Activated CD8-positive, alpha-beta memory T cell treated with anti-CD3 and anti-CD28 coated beads, Interleukin-2, amount 10 ng/mL, durations not matched to agents 7 days and 5 days (primary cell): ENCODE measurements around the gene PRKAG3. TPM values are rescaled to one million over a fixed set of nuclear protein-coding genes. Genes with fewer than 3 reads are reported as not detected.
A peak's percentile ranks its signal among the peaks of the same experiment; 100 is the strongest.

ENCODE experiments used
- ATAC-seq: fragments of 150-1000 bp; cut with Tn5 transposase; one replicate; pipeline ENCODE4 v1.10.0; 2021; ENCODE audit warnings: moderate library complexity
- CTCF ChIA-PET: fragments of 350-600 bp; sonication (Branson Sonifier 250); formaldehyde crosslinking; loops from one replicate; lab custom pipeline; 2021; ENCODE audit warnings: antibody characterized with exemption; lab: Charles Lee
- DNase-seq: peaks from one replicate; pipeline ENCODE4 v3.0.0-alpha.2; 2020
- H3K27ac Mint-ChIP-seq: one replicate; pipeline ENCODE4 v1.8.0; 2021; ENCODE audit warnings: mild to moderate bottlenecking, mixed read lengths
- H3K27me3 Mint-ChIP-seq: one replicate; pipeline ENCODE4 v1.8.0; 2021; ENCODE audit warnings: mixed read lengths
- H3K36me3 Mint-ChIP-seq: one replicate; pipeline ENCODE4 v1.8.0; 2021; ENCODE audit warnings: mild to moderate bottlenecking, mixed read lengths
- H3K4me1 Mint-ChIP-seq: one replicate; pipeline ENCODE4 v1.8.0; 2021; ENCODE audit warnings: mixed read lengths
- H3K4me3 Mint-ChIP-seq: one replicate; pipeline ENCODE4 v1.8.0; 2021; ENCODE audit warnings: mild to moderate bottlenecking, moderate library complexity, mixed read lengths
- H3K9me3 Mint-ChIP-seq: one replicate; pipeline ENCODE4 v1.8.0; 2022; ENCODE audit warnings: low read depth, mixed read lengths
- total RNA-seq, 2 experiments: library from RNA; stranded (reverse); gene quantifications; one replicate each; pipeline ENCODE4 v1.2.3, GENCODE V29; 2021

PRKAG3 gene
- total RNA-seq, 2 experiments from 2014 or later, result not detected

DNA sequence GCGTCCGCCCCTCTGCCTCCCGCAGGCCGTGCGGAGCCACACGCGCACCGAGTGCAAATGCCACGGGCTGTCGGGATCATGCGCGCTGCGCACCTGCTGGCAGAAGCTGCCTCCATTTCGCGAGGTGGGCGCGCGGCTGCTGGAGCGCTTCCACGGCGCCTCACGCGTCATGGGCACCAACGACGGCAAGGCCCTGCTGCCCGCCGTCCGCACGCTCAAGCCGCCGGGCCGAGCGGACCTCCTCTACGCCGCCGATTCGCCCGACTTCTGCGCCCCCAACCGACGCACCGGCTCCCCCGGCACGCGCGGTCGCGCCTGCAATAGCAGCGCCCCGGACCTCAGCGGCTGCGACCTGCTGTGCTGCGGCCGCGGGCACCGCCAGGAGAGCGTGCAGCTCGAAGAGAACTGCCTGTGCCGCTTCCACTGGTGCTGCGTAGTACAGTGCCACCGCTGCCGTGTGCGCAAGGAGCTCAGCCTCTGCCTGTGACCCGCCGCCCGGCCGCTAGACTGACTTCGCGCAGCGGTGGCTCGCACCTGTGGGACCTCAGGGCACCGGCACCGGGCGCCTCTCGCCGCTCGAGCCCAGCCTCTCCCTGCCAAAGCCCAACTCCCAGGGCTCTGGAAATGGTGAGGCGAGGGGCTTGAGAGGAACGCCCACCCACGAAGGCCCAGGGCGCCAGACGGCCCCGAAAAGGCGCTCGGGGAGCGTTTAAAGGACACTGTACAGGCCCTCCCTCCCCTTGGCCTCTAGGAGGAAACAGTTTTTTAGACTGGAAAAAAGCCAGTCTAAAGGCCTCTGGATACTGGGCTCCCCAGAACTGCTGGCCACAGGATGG is 42.0 kb upstream of the PRKAG3 start:
- ATAC-seq (no peak), DNase-seq (no peak)
- no peaks in the 10 kb centered on the region for H3K36me3 Mint-ChIP-seq
- CTCF ChIA-PET, result interaction anchor here (1.3 to 22.1 kb wide), 5 partner anchors 13 to 108 kb away, joined by 3 to 735 read pairs (median 31); no protein-coding TSS in a partner anchor
- peaks cover 6% of the 10 kb centered on the region for H3K4me1 Mint-ChIP-seq
- no peak overlapping the region for H3K27ac Mint-ChIP-seq
- peaks cover 84% of the 10 kb centered on the region for H3K27me3 Mint-ChIP-seq
- no peak overlapping the region for H3K4me3 Mint-ChIP-seq
- H3K9me3 Mint-ChIP-seq, result no peaks in the 10 kb centered on the region

- H3K27ac Mint-ChIP-seq, result no peak overlapping the region
- DNase-seq, result no peak
- no peak overlapping the region for H3K4me3 Mint-ChIP-seq
- H3K27me3 Mint-ChIP-seq, result peaks cover 84% of the 10 kb centered on the region
- peaks cover 6% of the 10 kb centered on the region for H3K4me1 Mint-ChIP-seq
- no peaks in the 10 kb centered on the region for H3K9me3 Mint-ChIP-seq
- CTCF ChIA-PET, result interaction anchor here (1.3 to 22.1 kb wide), 3 partner anchors 10 to 109 kb away, joined by 3 to 735 read pairs (median 3); no protein-coding TSS in a partner anchor
- ATAC-seq, result no peak
- no peaks in the 10 kb centered on the region for H3K36me3 Mint-ChIP-seq
Measured at GRCh38 chr2:218872645-218873358, 41.2 kb upstream of the PRKAG3 start.

DNA sequence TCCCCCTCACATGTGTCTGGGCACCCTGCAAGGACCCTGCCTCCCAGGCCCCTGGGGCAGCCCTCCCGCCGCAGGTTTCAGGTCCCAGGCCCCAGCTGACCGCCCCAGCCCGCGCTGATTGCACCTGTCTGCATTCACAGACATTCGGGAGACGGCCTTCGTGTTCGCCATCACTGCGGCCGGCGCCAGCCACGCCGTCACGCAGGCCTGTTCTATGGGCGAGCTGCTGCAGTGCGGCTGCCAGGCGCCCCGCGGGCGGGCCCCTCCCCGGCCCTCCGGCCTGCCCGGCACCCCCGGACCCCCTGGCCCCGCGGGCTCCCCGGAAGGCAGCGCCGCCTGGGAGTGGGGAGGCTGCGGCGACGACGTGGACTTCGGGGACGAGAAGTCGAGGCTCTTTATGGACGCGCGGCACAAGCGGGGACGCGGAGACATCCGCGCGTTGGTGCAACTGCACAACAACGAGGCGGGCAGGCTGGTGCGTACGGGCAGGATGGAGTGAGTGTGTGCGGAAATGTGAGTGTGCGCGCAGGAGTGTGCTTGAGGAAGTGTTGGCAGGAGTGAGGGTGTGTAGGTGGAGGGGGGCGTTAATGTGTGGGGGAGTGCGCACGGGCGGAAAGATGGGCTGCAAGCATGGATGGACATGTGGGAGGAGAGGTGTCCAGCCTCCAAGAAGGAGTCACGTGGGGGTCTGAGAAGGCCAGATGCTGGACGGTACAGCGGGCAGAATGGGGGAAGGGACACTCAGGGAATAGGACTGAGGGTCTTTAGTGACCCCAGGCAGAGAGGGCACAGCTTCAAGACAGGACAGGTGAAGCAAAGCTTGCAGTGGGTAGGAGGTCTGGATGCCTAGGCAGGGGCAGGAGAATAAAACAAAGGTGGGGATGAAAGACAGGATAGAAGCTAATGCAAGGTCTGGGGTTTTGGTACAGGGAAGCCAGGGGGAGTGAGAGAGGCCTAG is 40.0 kb upstream of the PRKAG3 start:
- Mint-ChIP-seq H3K4me1 (peaks cover 6% of the 10 kb centered on the region), H3K27me3 (peaks cover 93% of the 10 kb centered on the region), H3K9me3 (no peaks in the 10 kb centered on the region), H3K4me3 (peak overlapping the region; percentile 16), H3K36me3 (no peaks in the 10 kb centered on the region), H3K27ac (no peak overlapping the region)
- no peak for DNase-seq
- peak; percentile 31 for ATAC-seq
- CTCF ChIA-PET, result interaction anchor here (1.3 to 22.1 kb wide), 5 partner anchors 11 to 108 kb away, joined by 3 to 735 read pairs (median 4); partner anchors contain the start of gene WNT6

GRCh38 chr2:218870984-218871344 is 39.4 kb upstream of the PRKAG3 start:
- Mint-ChIP-seq H3K4me3 (no peak overlapping the region), H3K27me3 (peaks cover 91% of the 10 kb centered on the region), H3K36me3 (no peaks in the 10 kb centered on the region), H3K27ac (no peak overlapping the region), H3K9me3 (no peaks in the 10 kb centered on the region), H3K4me1 (peaks cover 6% of the 10 kb centered on the region)
- ATAC-seq (no peak), DNase-seq (no peak)
- CTCF ChIA-PET, result interaction anchor here (1.3 to 22.1 kb wide), 4 partner anchors 12 to 109 kb away, joined by 3 to 735 read pairs (median 6); partner anchors contain the start of gene WNT6

DNA sequence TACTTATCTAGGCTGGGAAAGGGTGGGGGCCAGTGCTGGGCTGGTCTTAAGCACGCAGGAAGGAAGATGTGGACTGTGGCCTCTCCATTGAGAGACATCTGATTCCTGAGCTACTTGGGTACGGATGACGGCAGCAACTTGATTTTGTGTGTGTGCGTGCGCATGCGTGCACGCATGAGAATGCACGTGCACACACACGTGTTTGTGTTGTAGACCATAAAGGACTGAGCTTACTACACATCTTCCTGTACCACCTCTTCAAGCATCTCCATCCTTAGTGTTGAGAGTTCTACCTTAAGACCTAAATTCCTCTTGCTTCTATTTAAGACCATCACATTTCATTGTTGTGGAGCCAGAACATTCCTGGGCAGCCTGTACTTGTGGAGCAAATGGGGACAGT is 37.5 kb upstream of the PRKAG3 start:
- Mint-ChIP-seq H3K27ac (no peak overlapping the region), H3K4me1 (peaks cover 6% of the 10 kb centered on the region), H3K9me3 (no peaks in the 10 kb centered on the region), H3K4me3 (no peak overlapping the region), H3K27me3 (peaks cover 79% of the 10 kb centered on the region), H3K36me3 (no peaks in the 10 kb centered on the region)
- CTCF ChIA-PET, result interaction anchor here (1.5 to 22.1 kb wide), 3 partner anchors 8 to 28 kb away, joined by 7 to 735 read pairs (median 9); no protein-coding TSS in a partner anchor
- ATAC-seq, result no peak
- DNase-seq, result no peak

GRCh38 chr2:218867900-218868299 is 36.3 kb upstream of the PRKAG3 start:
- Mint-ChIP-seq H3K27ac (no peak overlapping the region), H3K4me1 (peaks cover 6% of the 10 kb centered on the region), H3K4me3 (no peak overlapping the region), H3K36me3 (no peaks in the 10 kb centered on the region), H3K27me3 (peaks cover 80% of the 10 kb centered on the region), H3K9me3 (no peaks in the 10 kb centered on the region)
- ATAC-seq, result no peak
- DNase-seq, result no peak
- CTCF ChIA-PET, result interaction anchor here (1.5 kb wide), 1 partner anchor 9 kb away, joined by 7 read pairs; no protein-coding TSS in a partner anchor

- H3K27me3 Mint-ChIP-seq, result peaks cover 77% of the 10 kb centered on the region
- CTCF ChIA-PET, result interaction anchor here (1.1 kb wide), 2 partner anchors 11 to 18 kb away, joined by 3 to 4 read pairs; no protein-coding TSS in a partner anchor
- DNase-seq (no peak), ATAC-seq (no peak)
- H3K4me3 Mint-ChIP-seq, result no peak overlapping the region
- H3K36me3 Mint-ChIP-seq, result no peaks in the 10 kb centered on the region
- H3K9me3 Mint-ChIP-seq, result no peaks in the 10 kb centered on the region
- peaks cover 2% of the 10 kb centered on the region for H3K4me1 Mint-ChIP-seq
- H3K27ac Mint-ChIP-seq, result no peak overlapping the region
Measured at GRCh38 chr2:218865999-218866398, 34.4 kb upstream of the PRKAG3 start.

- H3K4me3 Mint-ChIP-seq, result no peak overlapping the region
- H3K27me3 Mint-ChIP-seq, result peaks cover 76% of the 10 kb centered on the region
- no peaks in the 10 kb centered on the region for H3K9me3 Mint-ChIP-seq
- CTCF ChIA-PET, result interaction anchor here (0.5 to 2.6 kb wide), 3 partner anchors 13 to 113 kb away, joined by 3 to 9 read pairs (median 3); no protein-coding TSS in a partner anchor
- H3K4me1 Mint-ChIP-seq, result peaks cover 5% of the 10 kb centered on the region
- ATAC-seq, result no peak
- no peak overlapping the region for H3K27ac Mint-ChIP-seq
- H3K36me3 Mint-ChIP-seq, result no peaks in the 10 kb centered on the region
- DNase-seq, result no peak
Measured at GRCh38 chr2:218865396-218865795, 33.8 kb upstream of the PRKAG3 start.

- ATAC-seq, result no peak
- no peaks in the 10 kb centered on the region for H3K36me3 Mint-ChIP-seq
- no peaks in the 10 kb centered on the region for H3K9me3 Mint-ChIP-seq
- H3K27me3 Mint-ChIP-seq, result peaks cover 70% of the 10 kb centered on the region
- DNase-seq, result no peak
- no peak overlapping the region for H3K27ac Mint-ChIP-seq
- H3K4me1 Mint-ChIP-seq, result peaks cover 10% of the 10 kb centered on the region
- CTCF ChIA-PET, result interaction anchor here (1.0 to 2.6 kb wide), 2 partner anchors 13 to 35 kb away, joined by 3 to 9 read pairs; no protein-coding TSS in a partner anchor
- no peak overlapping the region for H3K4me3 Mint-ChIP-seq
Measured at GRCh38 chr2:218863021-218863520, 31.5 kb upstream of the PRKAG3 start.

GRCh38 chr2:218861645-218862318 is 30.2 kb upstream of the PRKAG3 start:
- CTCF ChIA-PET, result interaction anchor here (0.8 to 5.7 kb wide), 3 partner anchors 15 to 120 kb away, joined by 3 to 27 read pairs (median 14); no protein-coding TSS in a partner anchor
- no peak for ATAC-seq
- H3K4me1 Mint-ChIP-seq, result peaks cover 10% of the 10 kb centered on the region
- no peak overlapping the region for H3K27ac Mint-ChIP-seq
- DNase-seq, result no peak
- no peaks in the 10 kb centered on the region for H3K9me3 Mint-ChIP-seq
- peaks cover 72% of the 10 kb centered on the region for H3K27me3 Mint-ChIP-seq
- no peaks in the 10 kb centered on the region for H3K36me3 Mint-ChIP-seq
- no peak overlapping the region for H3K4me3 Mint-ChIP-seq

DNA sequence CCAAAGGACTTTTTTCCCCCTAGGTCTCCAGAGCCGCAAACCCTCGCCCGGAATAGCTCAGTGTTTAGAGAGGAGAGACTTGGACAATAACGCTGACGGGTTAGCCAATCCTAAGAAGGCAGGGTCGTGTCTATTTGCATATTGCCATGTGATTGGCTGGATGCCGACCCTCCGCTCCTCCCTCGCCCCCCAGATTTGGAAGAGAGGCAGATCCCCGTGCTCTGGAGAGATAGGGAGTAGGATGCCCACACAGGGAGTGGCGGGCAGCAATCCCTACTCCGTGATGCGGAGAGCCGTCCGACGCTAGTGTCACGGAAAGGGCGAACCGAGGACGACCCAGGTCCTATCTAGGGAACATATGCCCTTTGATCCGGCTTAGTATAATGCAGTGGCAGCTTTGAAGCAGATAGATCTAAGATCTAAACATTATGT is 29.4 kb upstream of the PRKAG3 start:
- DNase-seq (no peak), ATAC-seq (no peak)
- H3K36me3 Mint-ChIP-seq, result no peaks in the 10 kb centered on the region
- no peak overlapping the region for H3K4me3 Mint-ChIP-seq
- H3K27me3 Mint-ChIP-seq, result peaks cover 74% of the 10 kb centered on the region
- H3K27ac Mint-ChIP-seq, result no peak overlapping the region
- no peaks in the 10 kb centered on the region for H3K9me3 Mint-ChIP-seq
- CTCF ChIA-PET, result interaction anchor here (0.8 to 5.7 kb wide), 4 partner anchors 11 to 121 kb away, joined by 3 to 27 read pairs (median 8); no protein-coding TSS in a partner anchor
- peaks cover 10% of the 10 kb centered on the region for H3K4me1 Mint-ChIP-seq
